Measurements from ENCODE around the gene EPHB2. TPM values are rescaled to one million over a fixed set of nuclear protein-coding genes. Genes with fewer than 3 reads are reported as not detected.

Gene EPHB2
- total RNA-seq, 1 experiment from 2014 or later: 18.5 TPM

DNA sequence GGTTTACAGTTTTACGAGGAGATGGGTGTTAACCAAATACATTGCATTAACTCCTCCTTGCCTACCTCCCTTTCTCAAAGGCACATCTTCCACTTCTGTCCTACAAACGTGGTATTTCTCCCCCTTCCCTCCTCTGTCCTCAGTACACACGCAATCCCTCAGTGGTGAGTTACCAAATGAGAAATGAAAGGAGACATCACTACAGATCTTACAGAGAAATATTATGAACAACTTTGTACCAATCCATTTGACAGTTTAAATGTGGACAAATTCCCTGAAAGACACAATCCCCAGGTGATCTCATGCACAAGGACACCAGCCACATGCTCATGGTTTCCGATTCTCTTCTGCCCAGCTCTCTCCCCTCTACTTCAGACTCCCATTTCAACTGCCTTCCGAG, 255.7 kb downstream of the EPHB2 start (continued):
- TF ChIP-seq CREM (CRISPR knock-in tag; IDR thresholded peaks at IDR 0.05) (no peak), SP1 (CRISPR knock-in tag; conservative IDR thresholded peaks at IDR 0.05) (no peak), SMAD3 (CRISPR knock-in tag; IDR thresholded peaks at IDR 0.05; ENCODE audit: borderline replicate concordance) (no peak), ESRRA (CRISPR knock-in tag; IDR thresholded peaks at IDR 0.05; ENCODE audit: borderline replicate concordance) (no peak), ELF4 (CRISPR knock-in tag; IDR thresholded peaks at IDR 0.05; ENCODE audit: low read depth) (no peak), ZNF263 (CRISPR knock-in tag; IDR thresholded peaks at IDR 0.05; ENCODE audit: low read depth) (no peak)
- TF ChIP-seq, protein P1, sequence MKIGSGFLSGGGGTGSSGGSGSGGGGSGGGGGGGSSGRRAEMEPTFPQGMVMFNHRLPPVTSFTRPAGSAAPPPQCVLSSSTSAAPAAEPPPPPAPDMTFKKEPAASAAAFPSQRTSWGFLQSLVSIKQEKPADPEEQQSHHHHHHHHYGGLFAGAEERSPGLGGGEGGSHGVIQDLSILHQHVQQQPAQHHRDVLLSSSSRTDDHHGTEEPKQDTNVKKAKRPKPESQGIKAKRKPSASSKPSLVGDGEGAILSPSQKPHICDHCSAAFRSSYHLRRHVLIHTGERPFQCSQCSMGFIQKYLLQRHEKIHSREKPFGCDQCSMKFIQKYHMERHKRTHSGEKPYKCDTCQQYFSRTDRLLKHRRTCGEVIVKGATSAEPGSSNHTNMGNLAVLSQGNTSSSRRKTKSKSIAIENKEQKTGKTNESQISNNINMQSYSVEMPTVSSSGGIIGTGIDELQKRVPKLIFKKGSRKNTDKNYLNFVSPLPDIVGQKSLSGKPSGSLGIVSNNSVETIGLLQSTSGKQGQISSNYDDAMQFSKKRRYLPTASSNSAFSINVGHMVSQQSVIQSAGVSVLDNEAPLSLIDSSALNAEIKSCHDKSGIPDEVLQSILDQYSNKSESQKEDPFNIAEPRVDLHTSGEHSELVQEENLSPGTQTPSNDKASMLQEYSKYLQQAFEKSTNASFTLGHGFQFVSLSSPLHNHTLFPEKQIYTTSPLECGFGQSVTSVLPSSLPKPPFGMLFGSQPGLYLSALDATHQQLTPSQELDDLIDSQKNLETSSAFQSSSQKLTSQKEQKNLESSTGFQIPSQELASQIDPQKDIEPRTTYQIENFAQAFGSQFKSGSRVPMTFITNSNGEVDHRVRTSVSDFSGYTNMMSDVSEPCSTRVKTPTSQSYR (CRISPR knock-in tag; IDR thresholded peaks at IDR 0.05): no peak
- TF ChIP-seq, protein P2, sequence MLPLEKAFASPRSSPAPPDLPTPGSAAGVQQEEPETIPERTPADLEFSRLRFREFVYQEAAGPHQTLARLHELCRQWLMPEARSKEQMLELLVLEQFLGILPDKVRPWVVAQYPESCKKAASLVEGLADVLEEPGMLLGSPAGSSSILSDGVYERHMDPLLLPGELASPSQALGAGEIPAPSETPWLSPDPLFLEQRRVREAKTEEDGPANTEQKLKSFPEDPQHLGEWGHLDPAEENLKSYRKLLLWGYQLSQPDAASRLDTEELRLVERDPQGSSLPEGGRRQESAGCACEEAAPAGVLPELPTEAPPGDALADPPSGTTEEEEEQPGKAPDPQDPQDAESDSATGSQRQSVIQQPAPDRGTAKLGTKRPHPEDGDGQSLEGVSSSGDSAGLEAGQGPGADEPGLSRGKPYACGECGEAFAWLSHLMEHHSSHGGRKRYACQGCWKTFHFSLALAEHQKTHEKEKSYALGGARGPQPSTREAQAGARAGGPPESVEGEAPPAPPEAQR (CRISPR knock-in tag; IDR thresholded peaks at IDR 0.05): no peak

DNA sequence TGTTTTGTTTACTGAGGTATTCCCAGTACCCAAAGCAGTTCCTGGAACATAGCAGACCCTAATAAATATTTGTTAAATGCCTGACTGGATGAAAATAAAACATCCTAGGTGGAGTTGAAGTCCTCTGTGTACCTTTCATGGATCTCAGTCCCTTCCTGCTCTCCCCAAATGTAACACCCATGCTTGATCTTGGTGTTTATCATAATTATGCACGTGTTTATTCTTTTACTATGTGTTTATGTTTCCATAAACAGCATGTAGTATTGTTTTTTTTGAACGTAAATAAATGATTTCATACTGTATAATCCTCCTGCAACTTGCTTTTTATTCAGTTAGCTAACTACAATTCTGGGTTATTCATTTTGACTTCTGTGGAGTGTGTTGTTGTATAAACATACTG, 257.2 kb downstream of the EPHB2 start:
- Mint-ChIP-seq H3K27me3 (ENCODE audit: low read depth) (peaks cover 17% of the 10 kb centered on the region), H3K4me1 (peaks cover 12% of the 10 kb centered on the region), H3K9me3 (peaks cover 11% of the 10 kb centered on the region), H3K4me3 (no peak overlapping the region), H3K27ac (no peak overlapping the region), H3K36me3 (no peaks in the 10 kb centered on the region)
- no peak for TF ChIP-seq ZNF219 (CRISPR knock-in tag; IDR thresholded peaks at IDR 0.05; ENCODE audit: borderline replicate concordance)
- TF ChIP-seq FOXJ3 (CRISPR knock-in tag; IDR thresholded peaks at IDR 0.05; ENCODE audit: borderline replicate concordance): no peak
- TF ChIP-seq, protein P3, sequence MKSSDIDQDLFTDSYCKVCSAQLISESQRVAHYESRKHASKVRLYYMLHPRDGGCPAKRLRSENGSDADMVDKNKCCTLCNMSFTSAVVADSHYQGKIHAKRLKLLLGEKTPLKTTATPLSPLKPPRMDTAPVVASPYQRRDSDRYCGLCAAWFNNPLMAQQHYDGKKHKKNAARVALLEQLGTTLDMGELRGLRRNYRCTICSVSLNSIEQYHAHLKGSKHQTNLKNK (CRISPR knock-in tag; IDR thresholded peaks at IDR 0.05): no peak
- TF ChIP-seq GTF2I (CRISPR knock-in tag; conservative IDR thresholded peaks at IDR 0.05): no peak
- no peak for TF ChIP-seq NR1H2 (CRISPR knock-in tag; IDR thresholded peaks at IDR 0.05)
- TF ChIP-seq, protein P4, sequence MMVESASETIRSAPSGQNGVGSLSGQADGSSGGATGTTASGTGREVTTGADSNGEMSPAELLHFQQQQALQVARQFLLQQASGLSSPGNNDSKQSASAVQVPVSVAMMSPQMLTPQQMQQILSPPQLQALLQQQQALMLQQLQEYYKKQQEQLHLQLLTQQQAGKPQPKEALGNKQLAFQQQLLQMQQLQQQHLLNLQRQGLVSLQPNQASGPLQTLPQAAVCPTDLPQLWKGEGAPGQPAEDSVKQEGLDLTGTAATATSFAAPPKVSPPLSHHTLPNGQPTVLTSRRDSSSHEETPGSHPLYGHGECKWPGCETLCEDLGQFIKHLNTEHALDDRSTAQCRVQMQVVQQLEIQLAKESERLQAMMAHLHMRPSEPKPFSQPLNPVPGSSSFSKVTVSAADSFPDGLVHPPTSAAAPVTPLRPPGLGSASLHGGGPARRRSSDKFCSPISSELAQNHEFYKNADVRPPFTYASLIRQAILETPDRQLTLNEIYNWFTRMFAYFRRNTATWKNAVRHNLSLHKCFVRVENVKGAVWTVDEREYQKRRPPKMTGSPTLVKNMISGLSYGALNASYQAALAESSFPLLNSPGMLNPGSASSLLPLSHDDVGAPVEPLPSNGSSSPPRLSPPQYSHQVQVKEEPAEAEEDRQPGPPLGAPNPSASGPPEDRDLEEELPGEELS (CRISPR knock-in tag; IDR thresholded peaks at IDR 0.05): no peak
- no peak for TF ChIP-seq NFE2L1 (CRISPR knock-in tag; IDR thresholded peaks at IDR 0.05)
- TF ChIP-seq, protein P5, sequence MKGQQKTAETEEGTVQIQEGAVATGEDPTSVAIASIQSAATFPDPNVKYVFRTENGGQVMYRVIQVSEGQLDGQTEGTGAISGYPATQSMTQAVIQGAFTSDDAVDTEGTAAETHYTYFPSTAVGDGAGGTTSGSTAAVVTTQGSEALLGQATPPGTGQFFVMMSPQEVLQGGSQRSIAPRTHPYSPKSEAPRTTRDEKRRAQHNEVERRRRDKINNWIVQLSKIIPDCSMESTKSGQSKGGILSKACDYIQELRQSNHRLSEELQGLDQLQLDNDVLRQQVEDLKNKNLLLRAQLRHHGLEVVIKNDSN (CRISPR knock-in tag; IDR thresholded peaks at IDR 0.05): no peak
- TF ChIP-seq PRRX2 (CRISPR knock-in tag; IDR thresholded peaks at IDR 0.05): no peak
- TF ChIP-seq, protein P6, sequence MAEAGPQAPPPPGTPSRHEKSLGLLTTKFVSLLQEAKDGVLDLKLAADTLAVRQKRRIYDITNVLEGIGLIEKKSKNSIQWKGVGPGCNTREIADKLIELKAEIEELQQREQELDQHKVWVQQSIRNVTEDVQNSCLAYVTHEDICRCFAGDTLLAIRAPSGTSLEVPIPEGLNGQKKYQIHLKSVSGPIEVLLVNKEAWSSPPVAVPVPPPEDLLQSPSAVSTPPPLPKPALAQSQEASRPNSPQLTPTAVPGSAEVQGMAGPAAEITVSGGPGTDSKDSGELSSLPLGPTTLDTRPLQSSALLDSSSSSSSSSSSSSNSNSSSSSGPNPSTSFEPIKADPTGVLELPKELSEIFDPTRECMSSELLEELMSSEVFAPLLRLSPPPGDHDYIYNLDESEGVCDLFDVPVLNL (CRISPR knock-in tag; IDR thresholded peaks at IDR 0.05; ENCODE audit: borderline replicate concordance, low read depth): no peak
- no peak for TF ChIP-seq NFYB (CRISPR knock-in tag; conservative IDR thresholded peaks at IDR 0.05; ENCODE audit: low read depth)
- TF ChIP-seq, protein P7, sequence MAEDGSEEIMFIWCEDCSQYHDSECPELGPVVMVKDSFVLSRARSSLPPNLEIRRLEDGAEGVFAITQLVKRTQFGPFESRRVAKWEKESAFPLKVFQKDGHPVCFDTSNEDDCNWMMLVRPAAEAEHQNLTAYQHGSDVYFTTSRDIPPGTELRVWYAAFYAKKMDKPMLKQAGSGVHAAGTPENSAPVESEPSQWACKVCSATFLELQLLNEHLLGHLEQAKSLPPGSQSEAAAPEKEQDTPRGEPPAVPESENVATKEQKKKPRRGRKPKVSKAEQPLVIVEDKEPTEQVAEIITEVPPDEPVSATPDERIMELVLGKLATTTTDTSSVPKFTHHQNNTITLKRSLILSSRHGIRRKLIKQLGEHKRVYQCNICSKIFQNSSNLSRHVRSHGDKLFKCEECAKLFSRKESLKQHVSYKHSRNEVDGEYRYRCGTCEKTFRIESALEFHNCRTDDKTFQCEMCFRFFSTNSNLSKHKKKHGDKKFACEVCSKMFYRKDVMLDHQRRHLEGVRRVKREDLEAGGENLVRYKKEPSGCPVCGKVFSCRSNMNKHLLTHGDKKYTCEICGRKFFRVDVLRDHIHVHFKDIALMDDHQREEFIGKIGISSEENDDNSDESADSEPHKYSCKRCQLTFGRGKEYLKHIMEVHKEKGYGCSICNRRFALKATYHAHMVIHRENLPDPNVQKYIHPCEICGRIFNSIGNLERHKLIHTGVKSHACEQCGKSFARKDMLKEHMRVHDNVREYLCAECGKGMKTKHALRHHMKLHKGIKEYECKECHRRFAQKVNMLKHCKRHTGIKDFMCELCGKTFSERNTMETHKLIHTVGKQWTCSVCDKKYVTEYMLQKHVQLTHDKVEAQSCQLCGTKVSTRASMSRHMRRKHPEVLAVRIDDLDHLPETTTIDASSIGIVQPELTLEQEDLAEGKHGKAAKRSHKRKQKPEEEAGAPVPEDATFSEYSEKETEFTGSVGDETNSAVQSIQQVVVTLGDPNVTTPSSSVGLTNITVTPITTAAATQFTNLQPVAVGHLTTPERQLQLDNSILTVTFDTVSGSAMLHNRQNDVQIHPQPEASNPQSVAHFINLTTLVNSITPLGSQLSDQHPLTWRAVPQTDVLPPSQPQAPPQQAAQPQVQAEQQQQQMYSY (CRISPR knock-in tag; IDR thresholded peaks at IDR 0.05): no peak
- no peak for TF ChIP-seq CREM (CRISPR knock-in tag; IDR thresholded peaks at IDR 0.05)
- TF ChIP-seq MXD4 (CRISPR knock-in tag; IDR thresholded peaks at IDR 0.05; ENCODE audit: borderline replicate concordance): no peak
- no peak for TF ChIP-seq JAZF1 (CRISPR knock-in tag; IDR thresholded peaks at IDR 0.05)
- DNase-seq (ENCODE audit: low spot score) (no peak), ATAC-seq (no peak)
- POLR2A ChIA-PET: no interaction called here
- CTCF ChIA-PET: no interaction called here
